NB4 (cell line): ENCODE data around the gene PLXNB2.

Experiments used
- DNase-seq: peaks from one replicate; pipeline ENCODE4 v3.0.0; 2010; ENCODE audit warnings: low read depth
- H3K4me3 ChIP-seq: one replicate; pipeline ENCODE4 v1.5.1; 2011; ENCODE audit warnings: mild to moderate bottlenecking, low read depth, low read length, moderate library complexity
- MYC ChIP-seq: IDR thresholded peaks from 2 replicates; pipeline ENCODE4 v1.6.1; 2011; ENCODE audit warnings: low read depth, low read length
- POLR2A ChIP-seq: IDR thresholded peaks from 2 replicates; pipeline ENCODE4 v1.6.1; 2011; ENCODE audit warnings: mild to moderate bottlenecking; ENCODE audit not compliant: insufficient read length; ENCODE audit errors: extremely low read depth
- TF ChIP-seq, protein P1 (sequence below): IDR thresholded peaks from one replicate; pipeline ENCODE4 v1.5.1; 2012; ENCODE audit warnings: low read depth, low read length
- TF ChIP-seq, protein P2 (sequence below): IDR thresholded peaks from 2 replicates; pipeline ENCODE4 v1.6.1; 2011; ENCODE audit warnings: low read depth, low read length

PLXNB2 gene

DNA sequence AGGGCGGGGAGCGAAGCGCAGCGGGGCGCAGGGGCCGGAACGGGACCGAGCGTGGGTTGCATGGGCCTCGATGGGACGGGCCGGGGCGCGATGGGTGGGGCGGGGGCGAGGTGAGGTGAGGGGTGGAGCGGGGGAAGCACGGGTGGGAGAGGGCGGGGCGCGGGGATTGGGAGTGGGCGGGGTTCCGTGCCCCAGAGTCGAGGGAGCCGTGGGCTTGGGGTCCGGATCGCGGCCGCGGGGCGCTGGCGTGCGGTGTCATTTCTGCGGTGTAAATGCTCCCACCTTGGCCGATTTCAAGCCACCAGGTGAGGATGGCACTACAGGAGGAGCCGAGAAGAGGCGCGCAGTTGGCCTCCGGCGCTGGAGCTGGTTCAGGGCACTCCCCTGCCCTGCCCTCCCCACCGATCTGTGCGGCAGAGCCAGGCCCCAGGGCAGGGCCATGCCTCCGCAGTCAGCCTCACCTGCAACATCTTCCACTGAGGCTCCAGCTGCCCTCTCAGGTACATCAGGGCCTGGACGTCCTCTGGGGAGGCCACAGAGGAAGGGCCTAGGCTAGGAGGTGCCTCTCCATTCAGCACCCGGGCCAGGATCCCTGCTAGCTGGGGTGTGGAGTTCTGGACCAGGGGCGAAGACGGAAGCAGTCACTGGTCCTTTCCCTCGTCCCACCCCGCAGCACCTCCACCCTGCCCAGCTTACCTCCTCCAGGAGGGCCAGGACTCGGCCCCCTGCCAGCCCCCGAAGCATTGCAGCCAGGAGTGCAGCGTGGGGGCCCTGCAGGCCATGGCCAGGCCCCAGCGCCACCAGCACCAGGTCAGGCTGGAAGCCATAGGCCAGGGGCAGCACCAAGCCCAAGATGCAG is 62.0 kb downstream of the PLXNB2 start:
- TF ChIP-seq MYC (no peak), POLR2A (no peak)
- TF ChIP-seq, protein P1, sequence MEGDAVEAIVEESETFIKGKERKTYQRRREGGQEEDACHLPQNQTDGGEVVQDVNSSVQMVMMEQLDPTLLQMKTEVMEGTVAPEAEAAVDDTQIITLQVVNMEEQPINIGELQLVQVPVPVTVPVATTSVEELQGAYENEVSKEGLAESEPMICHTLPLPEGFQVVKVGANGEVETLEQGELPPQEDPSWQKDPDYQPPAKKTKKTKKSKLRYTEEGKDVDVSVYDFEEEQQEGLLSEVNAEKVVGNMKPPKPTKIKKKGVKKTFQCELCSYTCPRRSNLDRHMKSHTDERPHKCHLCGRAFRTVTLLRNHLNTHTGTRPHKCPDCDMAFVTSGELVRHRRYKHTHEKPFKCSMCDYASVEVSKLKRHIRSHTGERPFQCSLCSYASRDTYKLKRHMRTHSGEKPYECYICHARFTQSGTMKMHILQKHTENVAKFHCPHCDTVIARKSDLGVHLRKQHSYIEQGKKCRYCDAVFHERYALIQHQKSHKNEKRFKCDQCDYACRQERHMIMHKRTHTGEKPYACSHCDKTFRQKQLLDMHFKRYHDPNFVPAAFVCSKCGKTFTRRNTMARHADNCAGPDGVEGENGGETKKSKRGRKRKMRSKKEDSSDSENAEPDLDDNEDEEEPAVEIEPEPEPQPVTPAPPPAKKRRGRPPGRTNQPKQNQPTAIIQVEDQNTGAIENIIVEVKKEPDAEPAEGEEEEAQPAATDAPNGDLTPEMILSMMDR = no peak
- TF ChIP-seq, protein P2, sequence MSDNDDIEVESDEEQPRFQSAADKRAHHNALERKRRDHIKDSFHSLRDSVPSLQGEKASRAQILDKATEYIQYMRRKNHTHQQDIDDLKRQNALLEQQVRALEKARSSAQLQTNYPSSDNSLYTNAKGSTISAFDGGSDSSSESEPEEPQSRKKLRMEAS = no peak
- DNase-seq = no peak
- peak overlapping the region; percentile 89 for H3K4me3 ChIP-seq

DNA sequence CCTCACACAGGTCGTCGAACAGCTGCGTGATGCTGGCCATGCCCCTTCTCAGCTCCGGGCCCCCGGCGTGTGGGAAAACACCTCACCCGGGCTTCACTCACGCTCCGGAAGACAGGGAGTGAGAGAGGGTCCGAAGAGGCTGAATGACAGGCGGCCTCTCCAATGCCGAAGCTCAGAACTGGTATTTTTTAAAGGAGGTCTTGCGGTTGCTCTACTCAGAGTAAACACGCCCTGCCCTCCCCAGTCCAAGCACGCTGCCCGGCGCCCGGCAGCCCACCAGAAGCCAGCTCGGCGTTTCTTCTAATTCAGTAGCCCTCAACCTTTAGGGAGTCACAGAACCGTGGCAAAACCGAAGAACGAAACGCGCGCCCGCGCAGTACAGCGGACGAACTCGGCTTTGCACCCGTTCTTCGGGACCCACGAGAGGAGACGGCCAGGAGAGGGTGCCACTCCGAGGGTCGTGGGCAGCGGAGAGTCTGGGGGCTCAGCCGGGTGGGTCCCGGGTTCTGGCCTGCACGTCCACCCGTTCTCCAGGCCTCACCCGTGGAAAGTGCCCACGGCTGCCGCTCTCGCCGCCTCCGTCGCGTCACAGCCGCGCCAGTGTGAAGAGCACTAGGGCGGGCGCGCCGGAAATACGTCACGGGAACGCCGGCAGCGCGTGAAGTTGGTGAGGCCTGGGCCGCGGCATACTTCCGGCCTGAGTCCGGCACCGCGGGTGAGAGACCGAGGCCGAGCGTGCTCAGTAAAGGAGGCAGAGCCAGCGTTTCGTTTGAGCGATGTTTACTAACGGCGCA is 62.8 kb downstream of the PLXNB2 start, which contains the start of gene TUBGCP6:
TUBGCP6 (minus strand) TSS at position 604 of the 794 bp plus-strand sequence; CDS start at position 40, 564 bp downstream.
- TF ChIP-seq, protein P1 = no peak
- peak; percentile 82; the same call in 1 of the 2 replicates for TF ChIP-seq MYC
- TF ChIP-seq, protein P2 = peak; percentile 59
- TF ChIP-seq POLR2A = peak; percentile 58
- peak; percentile 95 for DNase-seq
- H3K4me3 ChIP-seq = peak within 1 kb of the TSS; percentile 89

DNA sequence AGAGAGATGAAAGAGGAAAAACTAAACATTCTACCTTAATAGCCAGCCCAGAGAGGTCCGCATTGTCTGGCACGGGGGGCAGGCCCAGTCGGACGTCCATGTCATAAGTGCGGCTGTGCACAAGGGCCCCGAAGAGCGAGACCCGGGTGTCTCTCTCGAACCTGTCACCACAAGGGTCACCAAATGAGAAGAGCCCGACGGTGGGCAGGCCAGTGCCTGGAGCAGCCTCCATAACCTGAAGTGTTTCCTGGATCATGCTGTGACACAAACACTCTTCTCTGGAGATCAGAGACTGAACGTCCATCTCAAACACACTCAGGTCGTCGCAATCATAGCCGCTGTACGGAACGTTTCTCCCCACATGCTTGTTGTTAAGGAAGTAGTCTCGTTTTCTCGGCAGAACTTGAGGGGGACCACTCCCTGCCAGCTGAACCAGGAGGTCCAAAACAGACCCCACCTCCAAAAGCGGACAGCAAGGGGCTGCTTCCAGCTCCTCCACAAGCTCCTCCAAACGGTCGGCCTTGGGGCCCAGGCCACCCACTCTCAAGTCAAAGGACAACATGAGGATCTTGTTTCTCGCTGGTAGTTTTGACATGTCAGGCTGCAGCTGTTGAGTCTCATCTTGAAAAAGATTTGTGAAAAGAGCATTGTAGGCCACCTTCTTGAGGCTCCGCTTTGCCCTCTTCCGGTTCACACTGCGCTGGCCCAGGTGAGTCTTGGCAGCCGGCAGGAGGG is 63.6 kb downstream of the PLXNB2 start:
- H3K4me3 ChIP-seq = peak overlapping the region; percentile 89
- TF ChIP-seq, protein P1 = no peak
- TF ChIP-seq POLR2A (no peak), MYC (no peak)
- TF ChIP-seq, protein P2 = no peak
- peak; percentile 53 for DNase-seq

DNA sequence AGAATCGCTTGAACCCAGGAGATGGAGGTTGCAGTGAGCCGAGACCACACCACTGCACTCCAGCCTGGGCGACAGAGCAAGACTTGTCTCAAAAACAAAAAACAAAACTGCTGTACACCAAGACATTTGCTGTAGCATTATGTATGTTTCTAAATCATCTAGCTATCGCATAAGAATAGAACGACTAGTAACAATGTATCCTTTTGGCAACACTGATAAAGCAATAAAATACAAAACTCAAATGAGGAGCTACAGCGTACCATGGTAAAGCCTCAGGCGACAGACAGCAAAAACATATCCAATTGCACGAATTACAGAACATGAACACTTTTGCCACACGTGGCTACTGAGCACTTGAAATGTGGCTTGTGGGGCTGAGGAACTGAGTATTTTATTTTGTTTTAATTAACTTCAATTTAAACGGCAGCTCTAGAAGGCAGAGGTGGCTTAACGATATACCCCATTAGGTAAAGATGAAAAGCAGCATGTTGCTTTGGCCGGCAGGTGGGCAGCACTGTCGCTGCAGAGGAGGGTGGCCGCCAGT is 65.0 kb downstream of the PLXNB2 start:
- no peak for DNase-seq
- no peak for TF ChIP-seq MYC
- TF ChIP-seq, protein P2 = 0 out of 2 replicates have a peak, but pooled peaks have one; percentile 9
- H3K4me3 ChIP-seq = peak overlapping the region; percentile 89

DNA sequence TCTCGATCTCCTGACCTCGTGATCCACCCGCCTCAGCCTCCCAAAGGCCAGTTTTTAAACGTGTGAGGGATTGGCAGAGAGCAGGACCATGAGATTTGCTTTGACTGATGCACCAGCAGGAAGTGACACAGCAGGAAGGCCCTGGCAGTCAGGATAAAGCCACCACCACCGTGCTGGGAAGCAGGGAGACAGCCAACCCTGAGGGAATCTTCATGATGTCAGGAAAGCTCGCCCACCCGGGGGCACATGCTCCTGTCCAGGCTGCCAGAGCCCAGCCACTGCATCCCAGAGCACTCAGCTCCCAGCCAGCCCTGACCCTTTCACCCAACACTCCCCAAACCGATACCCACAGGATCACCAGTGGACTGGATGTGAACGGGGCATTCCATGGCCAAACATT is 68.7 kb downstream of the PLXNB2 start:
- TF ChIP-seq, protein P2 = no peak
- TF ChIP-seq POLR2A (no peak), MYC (no peak)
- TF ChIP-seq, protein P1 = no peak
- no peak overlapping the region for H3K4me3 ChIP-seq
- DNase-seq = no peak
